HepG2 (cell line): ENCODE data around the gene EBPL. TPM values are rescaled to one million over a fixed set of nuclear protein-coding genes. Genes with fewer than 3 reads are reported as not detected.
A peak's percentile ranks its signal among the peaks of the same experiment; 100 is the strongest.

Experiments used
- DNMT3B ChIP-seq: conservative IDR thresholded peaks from 2 replicates; pipeline ENCODE4 v1.6.1; 2016; ENCODE audit warnings: missing biosample characterization, control low read depth
- FOSL2 ChIP-seq: sonication (generic); formaldehyde crosslinking; IDR thresholded peaks from 2 replicates; pipeline ENCODE4 v1.4.0; 2020; ENCODE audit warnings: missing genetic modification reagents
- FOXP1 ChIP-seq, 2 experiments: fragments of 450-650 bp in 1 of 2; IDR thresholded peaks; 2 replicates each; pipeline ENCODE4 v1.6.1; 2017 to 2018; ENCODE audit warnings: antibody characterized with exemption in 1 of 2
- NFYB ChIP-seq: sonication (generic); formaldehyde crosslinking; IDR thresholded peaks from 2 replicates; pipeline ENCODE4 v1.4.0; 2020; ENCODE audit warnings: missing genetic modification reagents
- PRPF4 ChIP-seq: fragments of 200-400 bp; formaldehyde crosslinking; IDR thresholded peaks from 2 replicates; pipeline ENCODE4 v1.6.1; 2016; ENCODE audit warnings: low read length, low read depth; ENCODE audit not compliant: poor library complexity, severe bottlenecking
- YEATS4 ChIP-seq: sonication (generic); formaldehyde crosslinking; IDR thresholded peaks from 2 replicates; pipeline ENCODE4 v1.4.0; 2020; ENCODE audit warnings: missing genetic modification reagents, borderline replicate concordance
- ZBTB20 ChIP-seq: sonication (generic); formaldehyde crosslinking; IDR thresholded peaks from 2 replicates; pipeline ENCODE4 v1.8.1; 2023; ENCODE audit warnings: missing genetic modification reagents, low read depth, mild to moderate bottlenecking, borderline replicate concordance
- ZFP82 ChIP-seq: sonication (generic); formaldehyde crosslinking; IDR thresholded peaks from 2 replicates; pipeline ENCODE4 v1.5.1; 2020; ENCODE audit warnings: mild to moderate bottlenecking, missing genetic modification reagents, borderline replicate concordance
- ZNF33A ChIP-seq: sonication (generic); formaldehyde crosslinking; IDR thresholded peaks from 2 replicates; pipeline ENCODE4 v1.5.1; 2020; ENCODE audit warnings: missing genetic modification reagents, mild to moderate bottlenecking, moderate library complexity, borderline replicate concordance
- ZNF431 ChIP-seq: sonication (generic); formaldehyde crosslinking; IDR thresholded peaks from 2 replicates; pipeline ENCODE4 v1.9.0; 2022; ENCODE audit warnings: missing genetic modification reagents, low read depth, mild to moderate bottlenecking, borderline replicate concordance
- ZNF616 ChIP-seq: sonication (generic); formaldehyde crosslinking; IDR thresholded peaks from 2 replicates; pipeline ENCODE4 v1.5.0; 2020; ENCODE audit warnings: low read depth, mild to moderate bottlenecking, missing genetic modification reagents
- ZNF652 ChIP-seq: IDR thresholded peaks from 2 replicates; pipeline ENCODE4 v1.6.1; 2016; ENCODE audit warnings: low read depth, borderline replicate concordance
- ZNF674 ChIP-seq: sonication (generic); formaldehyde crosslinking; IDR thresholded peaks from 2 replicates; pipeline ENCODE4 v1.5.0; 2020; ENCODE audit warnings: low read depth, mild to moderate bottlenecking, missing genetic modification reagents
- polyA plus RNA-seq, 8 experiments: library from polyadenylated mRNA; depleted of rRNA in 3 of 8; stranded (reverse) in 7 of 8; unstranded in 1 of 8; fragments of >200 nt; fragmentation: Illumina TruSeq in 4 of 8; extraction: Trizol in 4 of 8; gene quantifications; 2 replicates each; pipeline versions ENCODE4 v1.2.1 to v1.2.3, GENCODE V29; 2011 to 2016; ENCODE audit warnings: low read depth in 4 of 8, missing spikeins in 1 of 8, mixed read lengths in 1 of 8; ENCODE audit not compliant: insufficient read depth in 1 of 8
- total RNA-seq, 5 experiments: library from RNA; depleted of rRNA; stranded (reverse); fragments of >200 nt; fragmentation: Illumina TruSeq; extraction: Trizol; gene quantifications; 2 replicates each; pipeline ENCODE4 v1.2.3, GENCODE V29; 2016; ENCODE audit warnings: low read depth in 1 of 5
- TF ChIP-seq, protein P1 (sequence below): sonication (generic); formaldehyde crosslinking; conservative IDR thresholded peaks from 2 replicates; pipeline ENCODE4 v1.8.0; 2022; ENCODE audit warnings: low read depth, missing genetic modification reagents
- TF ChIP-seq, protein P2 (sequence below): sonication (generic); formaldehyde crosslinking; IDR thresholded peaks from 2 replicates; pipeline ENCODE4 v1.9.0; 2021; ENCODE audit warnings: missing genetic modification reagents, mild to moderate bottlenecking, borderline replicate concordance
- TF ChIP-seq, protein P3 (sequence below): sonication (generic); formaldehyde crosslinking; IDR thresholded peaks from 2 replicates; pipeline ENCODE4 v1.8.1; 2022; ENCODE audit warnings: low read depth, mild to moderate bottlenecking, missing genetic modification reagents
- TF ChIP-seq, protein P4 (sequence below): IDR thresholded peaks from 2 replicates; pipeline ENCODE4 v1.6.1; 2016; ENCODE audit warnings: low read depth, borderline replicate concordance
- TF ChIP-seq, protein P5 (sequence below): sonication (generic); formaldehyde crosslinking; IDR thresholded peaks from 2 replicates; pipeline ENCODE4 v1.4.0; 2020; ENCODE audit warnings: missing genetic modification reagents

Gene EBPL
- total and polyA plus RNA-seq, 2 of the 13 experiments (the other 11 are each of a cell fraction or from before 2014, with no cell fraction given), result 96.5 to 152 TPM

DNA sequence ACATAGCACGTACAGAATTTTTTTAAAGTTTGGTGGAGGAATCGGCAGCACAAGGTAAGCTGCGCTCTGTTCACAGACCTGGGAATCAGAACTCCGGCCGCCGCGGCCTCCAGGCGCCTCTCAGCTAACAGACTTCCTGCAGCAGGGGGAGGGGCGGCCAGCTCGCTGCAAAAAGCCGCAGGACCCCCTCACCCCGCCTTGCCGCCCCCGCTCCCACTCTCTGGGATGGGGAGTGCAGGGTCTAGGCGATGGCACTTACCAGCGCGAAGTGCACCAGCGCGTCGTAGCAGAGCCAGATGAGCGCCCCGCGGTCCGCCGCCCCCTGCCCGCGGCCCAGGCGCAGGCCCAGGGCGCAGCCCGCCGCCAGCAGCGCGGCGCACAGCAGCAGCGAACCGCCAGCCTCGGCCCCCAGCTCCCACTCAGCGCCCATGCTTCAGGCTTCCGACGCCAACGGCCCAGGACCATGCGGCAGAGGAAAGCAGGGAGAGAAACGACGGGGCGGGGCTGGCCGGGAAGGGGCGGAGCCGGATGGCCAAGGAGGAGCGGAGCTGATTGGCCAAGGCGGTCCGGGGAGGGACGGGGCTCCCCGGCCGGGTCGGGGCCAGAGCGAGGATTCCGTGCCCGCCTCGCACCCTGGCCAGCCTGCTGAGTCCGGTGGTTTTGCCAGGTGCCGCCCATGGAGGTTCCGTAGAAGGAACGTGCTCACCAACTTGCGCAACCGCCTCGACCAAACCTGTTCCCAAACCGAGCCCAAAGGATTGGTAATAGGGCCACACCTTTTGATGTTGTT lies at the start of gene EBPL (continued):
- TF ChIP-seq, protein P1, sequence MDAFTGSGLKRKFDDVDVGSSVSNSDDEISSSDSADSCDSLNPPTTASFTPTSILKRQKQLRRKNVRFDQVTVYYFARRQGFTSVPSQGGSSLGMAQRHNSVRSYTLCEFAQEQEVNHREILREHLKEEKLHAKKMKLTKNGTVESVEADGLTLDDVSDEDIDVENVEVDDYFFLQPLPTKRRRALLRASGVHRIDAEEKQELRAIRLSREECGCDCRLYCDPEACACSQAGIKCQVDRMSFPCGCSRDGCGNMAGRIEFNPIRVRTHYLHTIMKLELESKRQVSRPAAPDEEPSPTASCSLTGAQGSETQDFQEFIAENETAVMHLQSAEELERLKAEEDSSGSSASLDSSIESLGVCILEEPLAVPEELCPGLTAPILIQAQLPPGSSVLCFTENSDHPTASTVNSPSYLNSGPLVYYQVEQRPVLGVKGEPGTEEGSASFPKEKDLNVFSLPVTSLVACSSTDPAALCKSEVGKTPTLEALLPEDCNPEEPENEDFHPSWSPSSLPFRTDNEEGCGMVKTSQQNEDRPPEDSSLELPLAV (CRISPR knock-in tag), result no peak
- peak; percentile 94 for TF ChIP-seq ZNF431 (CRISPR knock-in tag)
- no peak for TF ChIP-seq ZNF33A (CRISPR knock-in tag)
- no peak for TF ChIP-seq PRPF4
- TF ChIP-seq ZNF652 (CRISPR knock-in tag), result no peak
- TF ChIP-seq NFYB (CRISPR knock-in tag), result peak; percentile 78
- TF ChIP-seq, protein P2, sequence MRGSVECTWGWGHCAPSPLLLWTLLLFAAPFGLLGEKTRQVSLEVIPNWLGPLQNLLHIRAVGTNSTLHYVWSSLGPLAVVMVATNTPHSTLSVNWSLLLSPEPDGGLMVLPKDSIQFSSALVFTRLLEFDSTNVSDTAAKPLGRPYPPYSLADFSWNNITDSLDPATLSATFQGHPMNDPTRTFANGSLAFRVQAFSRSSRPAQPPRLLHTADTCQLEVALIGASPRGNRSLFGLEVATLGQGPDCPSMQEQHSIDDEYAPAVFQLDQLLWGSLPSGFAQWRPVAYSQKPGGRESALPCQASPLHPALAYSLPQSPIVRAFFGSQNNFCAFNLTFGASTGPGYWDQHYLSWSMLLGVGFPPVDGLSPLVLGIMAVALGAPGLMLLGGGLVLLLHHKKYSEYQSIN (CRISPR knock-in tag), result no peak
- peak; percentile 93; the same call in 1 of the 2 replicates for TF ChIP-seq ZFP82 (CRISPR knock-in tag)
- peak; percentile 82; the same call in 1 of the 2 replicates for TF ChIP-seq ZNF674
- no peak for TF ChIP-seq FOXP1 (IDR thresholded peaks at IDR 0.05)
- TF ChIP-seq FOXP1 (CRISPR knock-in tag; IDR thresholded peaks at IDR 0.05), result no peak
- no peak; the same call in none of the 2 replicates for TF ChIP-seq FOSL2
- TF ChIP-seq ZNF616 (CRISPR knock-in tag), result peak; percentile 93
- TF ChIP-seq, protein P3, sequence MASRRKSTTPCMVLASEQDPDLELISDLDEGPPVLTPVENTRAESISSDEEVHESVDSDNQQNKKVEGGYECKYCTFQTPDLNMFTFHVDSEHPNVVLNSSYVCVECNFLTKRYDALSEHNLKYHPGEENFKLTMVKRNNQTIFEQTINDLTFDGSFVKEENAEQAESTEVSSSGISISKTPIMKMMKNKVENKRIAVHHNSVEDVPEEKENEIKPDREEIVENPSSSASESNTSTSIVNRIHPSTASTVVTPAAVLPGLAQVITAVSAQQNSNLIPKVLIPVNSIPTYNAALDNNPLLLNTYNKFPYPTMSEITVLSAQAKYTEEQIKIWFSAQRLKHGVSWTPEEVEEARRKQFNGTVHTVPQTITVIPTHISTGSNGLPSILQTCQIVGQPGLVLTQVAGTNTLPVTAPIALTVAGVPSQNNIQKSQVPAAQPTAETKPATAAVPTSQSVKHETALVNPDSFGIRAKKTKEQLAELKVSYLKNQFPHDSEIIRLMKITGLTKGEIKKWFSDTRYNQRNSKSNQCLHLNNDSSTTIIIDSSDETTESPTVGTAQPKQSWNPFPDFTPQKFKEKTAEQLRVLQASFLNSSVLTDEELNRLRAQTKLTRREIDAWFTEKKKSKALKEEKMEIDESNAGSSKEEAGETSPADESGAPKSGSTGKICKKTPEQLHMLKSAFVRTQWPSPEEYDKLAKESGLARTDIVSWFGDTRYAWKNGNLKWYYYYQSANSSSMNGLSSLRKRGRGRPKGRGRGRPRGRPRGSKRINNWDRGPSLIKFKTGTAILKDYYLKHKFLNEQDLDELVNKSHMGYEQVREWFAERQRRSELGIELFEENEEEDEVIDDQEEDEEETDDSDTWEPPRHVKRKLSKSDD (CRISPR knock-in tag), result peak; percentile 79
- TF ChIP-seq, protein P4, sequence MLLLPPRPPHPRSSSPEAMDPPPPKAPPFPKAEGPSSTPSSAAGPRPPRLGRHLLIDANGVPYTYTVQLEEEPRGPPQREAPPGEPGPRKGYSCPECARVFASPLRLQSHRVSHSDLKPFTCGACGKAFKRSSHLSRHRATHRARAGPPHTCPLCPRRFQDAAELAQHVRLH (CRISPR knock-in tag), result peak; percentile 56; the same call in 1 of the 2 replicates
- TF ChIP-seq YEATS4, result peak; percentile 92; the same call in 1 of the 2 replicates
- 0 out of 2 replicates have a peak, but pooled peaks have one; percentile 74 for TF ChIP-seq ZBTB20
- TF ChIP-seq, protein P5, sequence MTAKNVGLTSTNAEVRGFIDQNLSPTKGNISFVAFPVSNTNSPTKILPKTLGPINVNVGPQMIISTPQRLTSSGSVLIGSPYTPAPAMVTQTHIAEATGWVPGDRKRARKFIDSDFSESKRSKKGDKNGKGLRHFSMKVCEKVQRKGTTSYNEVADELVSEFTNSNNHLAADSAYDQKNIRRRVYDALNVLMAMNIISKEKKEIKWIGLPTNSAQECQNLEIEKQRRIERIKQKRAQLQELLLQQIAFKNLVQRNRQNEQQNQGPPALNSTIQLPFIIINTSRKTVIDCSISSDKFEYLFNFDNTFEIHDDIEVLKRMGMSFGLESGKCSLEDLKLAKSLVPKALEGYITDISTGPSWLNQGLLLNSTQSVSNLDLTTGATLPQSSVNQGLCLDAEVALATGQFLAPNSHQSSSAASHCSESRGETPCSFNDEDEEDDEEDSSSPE (CRISPR knock-in tag), result peak; percentile 73
- TF ChIP-seq DNMT3B (CRISPR knock-in tag), result 0 out of 2 replicates have a peak, but pooled peaks have one; percentile 67
